ENCODE data around the gene SLC38A3. TPM values are rescaled to one million over a fixed set of nuclear protein-coding genes. Genes with fewer than 3 reads are reported as not detected.

Gene SLC38A3
- total and polyA plus RNA-seq, 4 donors = 10.5 to 71.5 (median 55.3) TPM

DNA sequence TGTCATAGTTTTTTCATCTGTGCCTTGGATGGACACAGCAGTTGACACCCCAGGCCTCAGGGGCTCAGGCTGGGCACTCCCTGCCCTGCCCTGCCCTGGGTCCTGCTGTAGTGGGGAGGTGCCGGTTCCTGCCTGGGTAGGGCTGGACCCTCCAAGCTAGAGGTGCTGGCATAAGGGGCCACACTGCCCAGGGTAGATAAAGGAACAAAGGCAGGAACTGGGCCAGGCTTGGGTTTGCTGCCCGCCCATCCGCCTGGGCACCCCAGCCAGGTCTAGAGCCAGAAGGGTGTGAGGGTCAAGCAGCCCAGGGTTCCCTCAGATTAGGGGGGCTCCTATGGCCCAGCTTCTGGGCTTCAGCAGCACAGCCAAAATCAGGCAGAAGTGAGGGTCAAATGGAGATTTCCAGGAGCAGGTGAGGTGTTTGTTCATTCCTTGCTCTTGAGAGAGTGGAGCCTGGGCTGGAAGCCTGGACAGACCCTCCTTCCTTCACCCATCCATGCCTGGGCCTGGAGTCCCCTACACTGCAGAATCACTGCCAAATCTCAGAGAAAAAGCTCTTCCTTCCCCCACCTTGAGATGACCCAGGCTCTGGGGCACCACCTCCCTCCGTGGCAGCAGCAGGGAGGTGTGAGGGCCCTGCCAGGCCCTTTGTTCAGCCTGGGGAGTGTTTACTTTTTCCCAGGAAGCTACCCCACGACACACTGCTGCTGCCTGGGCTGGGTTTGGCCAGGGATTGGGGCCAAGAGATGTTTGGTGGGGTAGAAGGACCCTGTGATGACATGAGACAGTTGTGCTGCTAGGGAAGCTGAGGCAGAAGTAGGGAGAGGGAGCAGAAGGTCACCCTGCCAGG lies 42.8 kb upstream of the SLC38A3 start:
- 75% methylated on average over 5 of the region's 5 CpGs for WGBS (ENCODE audit: insufficient coverage)
- no peak overlapping the region for H3K27ac ChIP-seq (ENCODE audit: low read depth, low read length)
- peaks cover 48% of the 10 kb centered on the region for H3K36me3 ChIP-seq (ENCODE audit: control insufficient read depth, insufficient read depth, low read length)
- H3K4me3 ChIP-seq (ENCODE audit: low read depth, low read length) = no peak overlapping the region
- peaks cover 73% of the 10 kb centered on the region for H3K4me1 ChIP-seq (ENCODE audit: control insufficient read depth, insufficient read depth, low read length)
- peaks cover under 1% of the 10 kb centered on the region for H3K27me3 ChIP-seq (ENCODE audit: control insufficient read depth, insufficient read depth, low read length)
- no peaks in the 10 kb centered on the region for H3K9me3 ChIP-seq (ENCODE audit: control insufficient read depth, insufficient read depth, low read length)
- DNase-seq (ENCODE audit: low read depth in 4 of 6, low spot score in 6 of 6) = no peak

DNA sequence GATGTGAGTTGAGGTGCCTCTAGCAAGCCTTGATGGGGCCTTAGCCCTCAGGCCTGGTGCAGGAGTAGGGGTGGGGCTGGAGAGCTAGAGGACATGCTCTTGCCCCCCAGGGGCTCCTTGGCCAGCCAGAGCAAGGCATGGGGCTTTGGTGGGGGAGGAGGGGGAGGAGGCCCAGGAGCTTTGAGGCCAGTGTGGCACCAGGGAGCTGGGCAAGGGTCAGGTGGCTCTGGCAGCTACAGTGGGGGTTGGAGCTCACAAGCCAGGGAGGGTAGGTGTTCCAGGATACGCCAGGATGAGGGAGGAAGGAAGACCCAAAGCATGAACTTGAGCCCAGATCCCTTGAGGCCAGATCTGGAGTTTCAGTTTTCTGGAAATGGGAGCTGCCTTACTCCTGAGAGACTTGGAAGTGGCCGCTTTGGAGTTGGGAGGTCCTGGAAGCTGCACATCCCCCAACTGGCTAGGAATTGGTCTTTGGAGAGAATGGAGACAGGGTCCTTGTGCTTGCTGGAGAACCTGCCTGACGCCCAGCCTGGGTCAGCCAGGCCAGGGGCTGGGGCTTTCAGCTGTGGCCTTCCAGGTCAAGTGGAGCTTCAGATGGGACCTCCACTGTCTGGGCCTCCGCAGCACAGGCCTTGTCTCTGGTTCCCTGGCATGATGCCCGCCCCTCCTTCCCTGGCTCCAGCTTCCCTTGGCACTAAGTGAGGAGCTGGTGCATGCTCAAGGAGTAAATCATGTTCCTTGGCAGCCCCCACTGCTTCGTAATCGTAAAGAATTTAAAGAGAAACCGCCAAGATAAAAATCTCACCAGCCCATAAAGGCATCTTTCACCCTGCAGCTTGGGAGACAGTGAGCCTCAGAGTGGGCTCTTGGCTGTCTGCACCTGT lies 41.3 kb upstream of the SLC38A3 start:
- peak in 4 of 6 donors; percentile 46 to 97 (median 74) for DNase-seq (ENCODE audit: low read depth in 4 of 6, low spot score in 6 of 6)
- no peaks in the 10 kb centered on the region for H3K27me3 ChIP-seq (ENCODE audit: control insufficient read depth, insufficient read depth, low read length)
- 75% methylated on average over 3 of the region's 8 CpGs for WGBS (ENCODE audit: insufficient coverage)
- H3K36me3 ChIP-seq (ENCODE audit: control insufficient read depth, insufficient read depth, low read length) = peaks cover 54% of the 10 kb centered on the region
- no peak overlapping the region for H3K4me3 ChIP-seq (ENCODE audit: low read depth, low read length)
- peaks cover 75% of the 10 kb centered on the region for H3K4me1 ChIP-seq (ENCODE audit: control insufficient read depth, insufficient read depth, low read length)
- peak overlapping the region; percentile 79 for H3K27ac ChIP-seq (ENCODE audit: low read depth, low read length)
- H3K9me3 ChIP-seq (ENCODE audit: control insufficient read depth, insufficient read depth, low read length) = no peaks in the 10 kb centered on the region

DNA sequence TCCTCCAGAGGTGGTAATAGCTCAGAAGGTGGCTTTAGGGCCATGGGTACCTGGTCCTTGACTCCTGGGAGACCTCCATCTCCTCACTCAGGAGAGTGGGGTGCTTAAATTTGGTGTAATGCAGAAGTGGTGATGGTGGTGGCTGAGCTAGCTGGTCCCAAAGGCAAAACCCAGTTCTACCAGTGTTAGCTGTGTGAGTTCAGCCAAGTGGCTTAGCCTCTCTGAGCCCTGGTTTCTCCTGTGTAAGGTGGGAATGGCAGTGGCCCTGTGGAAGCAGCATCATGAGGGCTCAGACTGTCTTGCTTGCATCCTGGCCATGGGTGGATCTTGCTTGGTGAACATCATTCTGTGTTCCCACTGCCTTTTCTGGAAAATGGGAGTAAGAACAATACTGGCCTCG lies 40.6 kb upstream of the SLC38A3 start:
- Histone ChIP-seq H3K27ac (ENCODE audit: low read depth, low read length) (peak overlapping the region; percentile 79), H3K4me1 (ENCODE audit: control insufficient read depth, insufficient read depth, low read length) (peaks cover 82% of the 10 kb centered on the region), H3K27me3 (ENCODE audit: control insufficient read depth, insufficient read depth, low read length) (no peaks in the 10 kb centered on the region), H3K9me3 (ENCODE audit: control insufficient read depth, insufficient read depth, low read length) (no peaks in the 10 kb centered on the region), H3K4me3 (ENCODE audit: low read depth, low read length) (no peak overlapping the region), H3K36me3 (ENCODE audit: control insufficient read depth, insufficient read depth, low read length) (peaks cover 58% of the 10 kb centered on the region)
- WGBS (ENCODE audit: insufficient coverage) = 33% methylated on average over 1 of the region's 1 CpG
- DNase-seq (ENCODE audit: low read depth in 4 of 6, low spot score in 6 of 6) = no peak

DNA sequence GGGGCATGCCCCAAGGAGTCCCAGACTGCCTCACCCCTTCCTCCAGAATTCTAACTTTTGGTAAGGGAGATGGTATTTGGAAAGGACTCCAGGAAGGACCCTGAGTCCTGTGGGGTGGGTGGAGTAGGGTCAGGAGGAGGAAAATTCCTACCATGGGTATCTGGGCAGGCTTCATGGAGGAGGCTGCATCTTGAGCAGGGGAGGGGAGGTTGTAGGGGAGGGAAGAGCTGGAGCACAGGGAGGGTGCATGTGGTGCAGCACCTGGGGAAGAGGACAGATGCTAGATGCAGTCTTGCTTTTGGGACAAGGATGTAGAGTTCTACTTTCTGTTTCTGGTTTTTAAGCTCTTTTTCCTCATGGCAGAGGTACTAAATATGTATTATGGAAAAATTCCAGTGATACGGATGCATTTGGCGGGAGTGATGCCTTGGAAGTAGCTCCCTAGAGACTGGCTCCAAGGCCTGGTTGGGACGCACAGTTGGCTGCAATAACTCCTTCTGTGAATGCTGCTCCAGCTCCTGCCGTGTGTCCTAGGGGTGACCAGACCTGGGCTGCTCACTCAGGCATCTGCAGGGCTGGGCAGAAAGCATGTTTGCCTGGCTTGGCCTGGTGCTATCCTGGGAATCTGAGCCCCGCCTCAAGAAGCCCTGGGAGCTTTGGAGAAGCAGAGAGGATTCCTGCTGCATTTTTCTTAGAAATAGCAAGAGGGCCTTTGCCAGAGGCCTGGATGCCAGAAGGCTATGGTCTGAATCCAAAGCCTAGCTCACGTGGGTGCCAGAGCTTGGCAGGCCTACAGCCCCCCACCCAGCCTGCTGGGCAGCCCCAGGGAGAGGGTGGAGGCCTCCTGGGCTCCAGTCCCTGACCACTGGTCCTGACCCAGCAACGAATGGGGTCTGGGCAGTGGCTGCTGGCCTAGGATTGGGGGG lies 39.8 kb upstream of the SLC38A3 start:
- WGBS (ENCODE audit: insufficient coverage) = 17% methylated on average over 7 of the region's 7 CpGs
- Histone ChIP-seq H3K4me1 (ENCODE audit: control insufficient read depth, insufficient read depth, low read length) (peaks cover 82% of the 10 kb centered on the region), H3K27me3 (ENCODE audit: control insufficient read depth, insufficient read depth, low read length) (no peaks in the 10 kb centered on the region), H3K4me3 (ENCODE audit: low read depth, low read length) (no peak overlapping the region), H3K9me3 (ENCODE audit: control insufficient read depth, insufficient read depth, low read length) (no peaks in the 10 kb centered on the region), H3K36me3 (ENCODE audit: control insufficient read depth, insufficient read depth, low read length) (peaks cover 52% of the 10 kb centered on the region), H3K27ac (ENCODE audit: low read depth, low read length) (peak overlapping the region; percentile 79)
- peak in 2 of 6 donors; percentile 47 to 94 for DNase-seq (ENCODE audit: low read depth in 4 of 6, low spot score in 6 of 6)

DNA sequence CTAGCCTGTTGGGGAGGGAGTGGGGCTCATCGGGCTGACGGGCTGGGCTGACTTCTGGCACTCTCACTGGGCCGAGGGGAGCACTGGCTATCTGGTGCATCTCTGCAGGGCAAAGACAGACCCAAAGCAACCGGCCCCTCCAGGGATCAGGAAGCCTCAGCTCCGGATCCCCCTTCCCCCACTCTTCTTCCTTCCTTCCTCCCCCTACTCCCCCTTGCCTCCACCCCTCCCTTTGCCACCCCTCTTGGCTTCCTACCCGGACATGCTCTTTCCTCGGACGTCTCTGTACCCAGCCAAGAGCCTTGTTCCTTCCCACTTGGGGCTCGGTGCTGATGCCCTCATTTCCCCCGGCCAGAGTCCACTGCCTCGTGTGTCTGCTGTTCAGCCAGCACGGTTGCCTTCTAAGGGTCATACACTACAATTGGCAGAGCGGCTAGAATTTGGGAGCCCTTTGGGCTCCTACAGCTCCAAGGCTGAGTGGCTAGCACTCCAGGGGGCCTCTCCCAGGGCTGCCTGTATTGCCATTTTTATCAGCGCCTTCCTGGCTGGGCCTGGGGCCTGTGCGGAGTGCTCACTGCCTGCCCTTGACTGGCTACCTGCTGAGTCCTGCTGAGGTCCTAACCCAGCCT lies 39.0 kb upstream of the SLC38A3 start:
- WGBS (ENCODE audit: insufficient coverage) = 23% methylated on average over 15 of the region's 15 CpGs
- Histone ChIP-seq H3K27me3 (ENCODE audit: control insufficient read depth, insufficient read depth, low read length) (no peaks in the 10 kb centered on the region), H3K4me3 (ENCODE audit: low read depth, low read length) (no peak overlapping the region), H3K9me3 (ENCODE audit: control insufficient read depth, insufficient read depth, low read length) (no peaks in the 10 kb centered on the region), H3K27ac (ENCODE audit: low read depth, low read length) (peak overlapping the region; percentile 79), H3K36me3 (ENCODE audit: control insufficient read depth, insufficient read depth, low read length) (peaks cover 51% of the 10 kb centered on the region), H3K4me1 (ENCODE audit: control insufficient read depth, insufficient read depth, low read length) (peaks cover 77% of the 10 kb centered on the region)
- peak in 2 of 6 donors; percentile 18 to 71 for DNase-seq (ENCODE audit: low read depth in 4 of 6, low spot score in 6 of 6)

DNA sequence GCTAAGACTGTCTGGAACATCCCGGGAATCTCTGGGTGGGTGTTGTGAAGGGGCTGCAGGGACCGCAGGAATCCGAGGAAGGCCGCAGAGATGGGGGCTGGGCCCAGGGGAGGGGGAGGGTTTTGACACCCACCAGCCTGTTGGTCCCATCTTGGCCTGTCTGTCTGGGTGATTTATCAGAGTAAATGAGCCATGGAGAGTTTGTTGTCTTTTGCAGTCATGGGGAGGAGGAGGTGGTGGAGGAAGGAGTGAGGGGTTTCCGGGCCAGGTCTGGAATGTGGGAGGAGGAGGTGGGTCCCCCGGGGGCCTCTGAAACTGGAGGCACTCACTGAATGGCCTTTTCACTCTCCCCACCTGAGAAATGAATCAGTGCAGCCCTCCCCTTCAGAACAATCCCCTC lies 38.5 kb upstream of the SLC38A3 start:
- whole genome bisulfite sequencing (ENCODE audit: insufficient coverage) = 21% methylated on average over 4 of the region's 6 CpGs
- H3K4me1 ChIP-seq (ENCODE audit: control insufficient read depth, insufficient read depth, low read length) = peaks cover 77% of the 10 kb centered on the region
- no peak overlapping the region for H3K4me3 ChIP-seq (ENCODE audit: low read depth, low read length)
- peak overlapping the region; percentile 79 for H3K27ac ChIP-seq (ENCODE audit: low read depth, low read length)
- H3K9me3 ChIP-seq (ENCODE audit: control insufficient read depth, insufficient read depth, low read length) = no peaks in the 10 kb centered on the region
- peak in 1 of 6 donors; percentile 4 for DNase-seq (ENCODE audit: low read depth in 4 of 6, low spot score in 6 of 6)
- H3K36me3 ChIP-seq (ENCODE audit: control insufficient read depth, insufficient read depth, low read length) = peaks cover 50% of the 10 kb centered on the region
- no peaks in the 10 kb centered on the region for H3K27me3 ChIP-seq (ENCODE audit: control insufficient read depth, insufficient read depth, low read length)

DNA sequence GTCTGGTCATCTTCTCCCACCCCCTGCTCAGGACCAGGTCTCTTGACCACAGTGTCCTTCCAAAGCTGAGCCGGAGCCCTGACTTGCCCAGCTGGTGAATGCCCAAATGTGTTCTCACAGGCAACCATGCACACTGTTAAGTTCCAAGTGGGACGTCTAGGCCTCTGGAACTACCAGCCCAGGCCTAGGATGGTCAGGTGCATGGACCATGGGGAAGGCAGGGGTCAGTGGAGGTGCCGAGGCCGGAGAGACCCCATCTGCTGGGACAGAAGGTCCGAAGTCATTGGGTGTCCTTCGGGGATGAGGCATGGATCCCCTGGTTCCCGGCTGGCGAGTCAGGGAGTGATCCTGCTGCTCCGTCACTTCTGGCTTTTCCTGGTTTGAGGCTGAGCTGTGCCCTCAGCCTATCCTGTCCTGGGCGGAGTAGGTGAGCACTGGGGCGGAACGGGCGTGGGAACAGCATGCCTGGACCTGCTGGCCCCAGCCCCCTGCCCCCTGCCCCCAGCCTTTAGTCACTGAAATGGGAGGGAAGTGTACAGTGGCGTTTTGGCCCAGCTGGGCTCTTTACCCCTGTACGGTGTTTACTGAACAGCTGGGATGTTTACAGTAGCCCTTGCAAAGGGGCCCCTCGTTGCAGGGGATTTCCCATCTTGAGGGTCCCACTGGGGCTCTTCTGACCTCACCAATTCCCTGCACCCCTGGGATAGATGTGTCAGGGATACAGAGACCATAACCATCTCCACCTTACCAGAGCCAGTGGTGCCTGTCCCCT lies 37.8 kb upstream of the SLC38A3 start:
- no peak overlapping the region for H3K4me3 ChIP-seq (ENCODE audit: low read depth, low read length)
- H3K27me3 ChIP-seq (ENCODE audit: control insufficient read depth, insufficient read depth, low read length) = no peaks in the 10 kb centered on the region
- H3K27ac ChIP-seq (ENCODE audit: low read depth, low read length) = no peak overlapping the region
- peaks cover 49% of the 10 kb centered on the region for H3K36me3 ChIP-seq (ENCODE audit: control insufficient read depth, insufficient read depth, low read length)
- DNase-seq (ENCODE audit: low read depth in 4 of 6, low spot score in 6 of 6) = no peak
- peaks cover 75% of the 10 kb centered on the region for H3K4me1 ChIP-seq (ENCODE audit: control insufficient read depth, insufficient read depth, low read length)
- 62% methylated on average over 13 of the region's 16 CpGs for WGBS (ENCODE audit: insufficient coverage)
- H3K9me3 ChIP-seq (ENCODE audit: control insufficient read depth, insufficient read depth, low read length) = no peaks in the 10 kb centered on the region

DNA sequence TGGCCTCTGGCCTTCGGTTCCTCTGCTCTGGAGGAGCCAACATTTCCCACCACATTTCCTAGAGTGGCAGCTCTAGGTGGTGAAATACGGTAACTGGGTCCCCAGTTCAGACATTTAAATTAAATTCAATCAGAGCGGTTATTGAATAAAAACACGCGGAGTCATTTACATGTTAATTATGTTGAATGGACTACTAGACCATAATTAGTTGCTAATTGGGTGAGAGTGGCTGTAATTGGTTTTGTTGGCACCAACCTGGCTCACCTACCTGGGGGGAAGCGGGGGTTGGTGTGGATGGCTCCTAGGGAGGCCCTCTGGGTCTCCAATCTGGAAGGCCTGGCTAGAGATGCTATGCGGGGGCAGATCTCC lies 37.2 kb upstream of the SLC38A3 start:
- Histone ChIP-seq H3K9me3 (ENCODE audit: control insufficient read depth, insufficient read depth, low read length) (no peaks in the 10 kb centered on the region), H3K4me3 (ENCODE audit: low read depth, low read length) (no peak overlapping the region), H3K4me1 (ENCODE audit: control insufficient read depth, insufficient read depth, low read length) (peaks cover 74% of the 10 kb centered on the region), H3K36me3 (ENCODE audit: control insufficient read depth, insufficient read depth, low read length) (peaks cover 53% of the 10 kb centered on the region), H3K27ac (ENCODE audit: low read depth, low read length) (no peak overlapping the region), H3K27me3 (ENCODE audit: control insufficient read depth, insufficient read depth, low read length) (no peaks in the 10 kb centered on the region)
- WGBS (ENCODE audit: insufficient coverage) = 70% methylated on average over 4 of the region's 7 CpGs
- DNase-seq (ENCODE audit: low read depth in 4 of 6, low spot score in 6 of 6) = peak in 2 of 6 donors; percentile 66 to 88

Data from spinal cord (tissue), 10 donors.